HPDE6-E6E7 (cell line): ENCODE data around the gene ANAPC1.
"Not testable (repeated sequence)": the region's sequence is repeated elsewhere in the genome, so short reads cannot be mapped to it uniquely, and the experiment has no call there.

Experiments
- DNase-seq: peaks from one replicate; pipeline ENCODE4 v3.0.0; 2011; ENCODE audit warnings: missing footprints; ENCODE audit errors: extremely low spot score

ANAPC1 gene

GRCh38 chr2:111735838-111736721 is 147.9 kb downstream of the ANAPC1 start:
- not testable (repeated sequence) for DNase-seq

- not testable (repeated sequence) for DNase-seq
Measured at GRCh38 chr2:111735420-111735819, 148.6 kb downstream of the ANAPC1 start.

GRCh38 chr2:111729812-111730458 is 154.1 kb downstream of the ANAPC1 start:
- DNase-seq, result not testable (repeated sequence)

- DNase-seq, result not testable (repeated sequence)
Measured at GRCh38 chr2:111727611-111728110, 156.3 kb downstream of the ANAPC1 start.

GRCh38 chr2:111725742-111726141 is 158.3 kb downstream of the ANAPC1 start:
- DNase-seq, result not testable (repeated sequence)

GRCh38 chr2:111719610-111720009 is 164.4 kb downstream of the ANAPC1 start:
- DNase-seq, result not testable (repeated sequence)
